Measurements from ENCODE around the gene MAML3. TPM values are rescaled to one million over a fixed set of nuclear protein-coding genes. Genes with fewer than 3 reads are reported as not detected.

The MAML3 gene
- total and polyA plus RNA-seq, 10 donors, result 0.63 to 18.4 (median 12.7) TPM

- Histone ChIP-seq H3K4me3 (no peak overlapping the region), H3K27ac (peak overlapping the region in 5 of 8 donors; percentile 0 to 37 (median 31)), H3K27me3 (replicated peaks in 1 of 7) (no peaks in the 10 kb centered on the region), H3K4me1 (peaks cover 0 to 17% (median 9%) of the 10 kb centered on the region in 6 donors), H3K36me3 (peaks cover 0 to 50% (median 7%) of the 10 kb centered on the region in 6 donors), H3K9me3 (no peaks in the 10 kb centered on the region)
- no peak for TF ChIP-seq CTCF (IDR thresholded peaks at IDR 0.05 in 8 of 11, conservative IDR thresholded peaks at IDR 0.05 in 3 of 11)
- TF ChIP-seq POLR2A (IDR thresholded peaks at IDR 0.05), result no peak
- no peak for TF ChIP-seq POLR2AphosphoS5 (IDR thresholded peaks at IDR 0.05)
- WGBS, 5 donors, result 43 to 67% (median 62%) methylated on average over 6 of the region's 6 CpGs
- intact Hi-C loops (cut with DNase I; ENCODE audit: low total_unique reads), result no loop called here
- no peak for DNase-seq
These were observed 471.2 kb downstream of the MAML3 start for GRCh38 chr4:139682741-139683151.

GRCh38 chr4:139682309-139682708, 471.7 kb downstream of the MAML3 start:
- intact Hi-C loops (cut with DNase I; ENCODE audit: low total_unique reads), result no loop called here
- no peak for DNase-seq
- no peak for TF ChIP-seq POLR2A (IDR thresholded peaks at IDR 0.05)
- no peak for TF ChIP-seq POLR2AphosphoS5 (IDR thresholded peaks at IDR 0.05)
- Histone ChIP-seq H3K36me3 (peaks cover 0 to 50% (median 7%) of the 10 kb centered on the region in 6 donors), H3K27ac (peak overlapping the region in 4 of 8 donors; percentile 0 to 37 (median 36)), H3K4me1 (peaks cover 0 to 17% (median 9%) of the 10 kb centered on the region in 6 donors), H3K27me3 (replicated peaks in 1 of 7) (no peaks in the 10 kb centered on the region), H3K9me3 (no peaks in the 10 kb centered on the region), H3K4me3 (no peak overlapping the region)
- WGBS, 5 donors, result 70 to 94% (median 80%) methylated on average over 2 of the region's 2 CpGs

- WGBS, 5 donors, result 78 to 85% (median 81%) methylated on average over 4 of the region's 4 CpGs
- DNase-seq, result no peak
- intact Hi-C loops (cut with DNase I; ENCODE audit: low total_unique reads), result no loop called here
These were observed 476.9 kb downstream of the MAML3 start for GRCh38 chr4:139676913-139677585.

GRCh38 chr4:139676365-139676764, 477.6 kb downstream of the MAML3 start:
- Histone ChIP-seq H3K27ac (no peak overlapping the region), H3K36me3 (peaks cover 0 to 54% (median 7%) of the 10 kb centered on the region in 6 donors), H3K9me3 (no peaks in the 10 kb centered on the region), H3K4me3 (no peak overlapping the region), H3K27me3 (replicated peaks in 1 of 7) (no peaks in the 10 kb centered on the region), H3K4me1 (peaks cover 0 to 32% (median 12%) of the 10 kb centered on the region in 6 donors)
- WGBS, 5 donors, result 82 to 97% (median 90%) methylated on average over 2 of the region's 2 CpGs
- no peak for DNase-seq
- intact Hi-C loops (cut with DNase I; ENCODE audit: low total_unique reads), result no loop called here
- TF ChIP-seq CTCF (IDR thresholded peaks at IDR 0.05 in 8 of 11, conservative IDR thresholded peaks at IDR 0.05 in 3 of 11) (no peak), POLR2AphosphoS5 (IDR thresholded peaks at IDR 0.05) (no peak), POLR2A (IDR thresholded peaks at IDR 0.05) (no peak)

More at GRCh38 chr4:139676913-139677585, 476.9 kb downstream of the MAML3 start:
- Histone ChIP-seq H3K36me3 (peaks cover 0 to 47% (median 7%) of the 10 kb centered on the region in 6 donors), H3K27ac (peak overlapping the region in 2 of 8 donors; percentile 0 to 8), H3K4me1 (peaks cover 0 to 34% (median 12%) of the 10 kb centered on the region in 6 donors), H3K9me3 (no peaks in the 10 kb centered on the region), H3K27me3 (replicated peaks in 1 of 7) (no peaks in the 10 kb centered on the region), H3K4me3 (no peak overlapping the region)
- no peak for TF ChIP-seq POLR2A (IDR thresholded peaks at IDR 0.05)
- TF ChIP-seq CTCF (IDR thresholded peaks at IDR 0.05 in 8 of 11, conservative IDR thresholded peaks at IDR 0.05 in 3 of 11), result no peak
- TF ChIP-seq POLR2AphosphoS5 (IDR thresholded peaks at IDR 0.05), result no peak

All from spleen (tissue), 11 donors.